ENCODE results near the gene CDK13. TPM values are rescaled to one million over a fixed set of nuclear protein-coding genes. Genes with fewer than 3 reads are reported as not detected.

The CDK13 gene
- total and polyA plus RNA-seq, 9 of the 15 experiments (the other 6 are each of a cell fraction or from before 2014, with no cell fraction given): 9.8 to 46.1 (median 32.4) TPM

DNA sequence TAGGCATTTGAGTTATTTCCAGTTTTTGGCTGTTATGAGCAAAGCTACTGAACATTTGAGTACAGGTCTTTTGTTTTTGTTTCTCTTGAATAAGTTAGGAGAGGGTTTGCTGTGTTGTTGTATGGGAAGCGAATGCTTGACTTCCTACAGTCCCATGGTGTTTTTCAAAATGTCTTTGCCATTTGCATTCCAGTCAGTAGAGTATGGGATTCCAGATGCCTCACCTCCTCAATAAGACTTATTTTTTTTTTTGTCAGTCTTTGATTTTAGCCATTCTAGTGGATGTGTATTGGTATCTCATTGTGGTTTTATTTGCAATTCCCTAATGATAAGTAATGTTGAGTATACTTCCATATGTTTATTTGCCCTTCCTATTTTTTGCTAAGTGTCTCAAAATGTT, 19.4 kb downstream of the CDK13 start:
- no TSS peak for BruUV-seq (replicated peaks)
- Histone ChIP-seq H3K9me3 (replicated peaks; ENCODE audit: control insufficient read depth, insufficient read depth, low read depth, low read length) (no peaks in the 10 kb centered on the region), H3K4me2 (ENCODE audit: insufficient read depth, low read length) (no peak overlapping the region), H3K79me2 (ENCODE audit: control insufficient read depth, insufficient read depth, low read length) (peaks cover 85% of the 10 kb centered on the region), H3K27ac (ENCODE audit: extremely low read depth, low read depth, low read length) (no peak overlapping the region), H3K27me3 (ENCODE audit: control insufficient read depth in 2 of 2, insufficient read depth in 2 of 2, low read length in 2 of 2) (no peaks in the 10 kb centered on the region), H3K4me1 (replicated peaks in 1 of 2; ENCODE audit: control insufficient read depth in 2 of 2, insufficient read depth in 2 of 2, low read length in 2 of 2) (no peaks in the 10 kb centered on the region; a peak in 2 of 5 replicates), H3K36me3 (ENCODE audit: control insufficient read depth, insufficient read depth, low read length) (no peaks in the 10 kb centered on the region; the same call in 2 of the 3 replicates), H3K9ac (ENCODE audit: insufficient read depth in 1 of 2, low read depth in 2 of 2, low read length in 2 of 2) (no peak overlapping the region), H4K20me1 (replicated peaks; ENCODE audit: control insufficient read depth, insufficient read depth, low read length) (peaks cover 28% of the 10 kb centered on the region), H2AFZ (ENCODE audit: low read depth, low read length) (no peak overlapping the region), H3K9me1 (ENCODE audit: control insufficient read depth, insufficient read depth, low read length) (no peaks in the 10 kb centered on the region), H3K4me3 (no peak overlapping the region)
- no peak for FAIRE-seq
- intact Hi-C loops (cut with micrococcal nuclease) (no loop called here), in situ Hi-C loops (cut with MboI) (no loop called here)
- ChIA-PET CTCF (ENCODE audit: low intra/inter-chr PET ratio) (no interaction called here), POLR2A (interaction anchor here (1.6 to 5.0 kb wide), 2 partner anchors 13 to 19 kb away, joined by 4 to 29 read pairs; partner anchors contain the start of gene CDK13)
- WGBS (ENCODE audit: insufficient coverage, low coverage, missing lambda C conversion rate): 100% methylated on average over 1 of the region's 1 CpG
- no peak; the same call in 2 of the 3 replicates for ATAC-seq
- DNase-seq (ENCODE audit: extremely low read depth in 1 of 4, low spot score in 3 of 4): no peak
- TF ChIP-seq, protein P1, sequence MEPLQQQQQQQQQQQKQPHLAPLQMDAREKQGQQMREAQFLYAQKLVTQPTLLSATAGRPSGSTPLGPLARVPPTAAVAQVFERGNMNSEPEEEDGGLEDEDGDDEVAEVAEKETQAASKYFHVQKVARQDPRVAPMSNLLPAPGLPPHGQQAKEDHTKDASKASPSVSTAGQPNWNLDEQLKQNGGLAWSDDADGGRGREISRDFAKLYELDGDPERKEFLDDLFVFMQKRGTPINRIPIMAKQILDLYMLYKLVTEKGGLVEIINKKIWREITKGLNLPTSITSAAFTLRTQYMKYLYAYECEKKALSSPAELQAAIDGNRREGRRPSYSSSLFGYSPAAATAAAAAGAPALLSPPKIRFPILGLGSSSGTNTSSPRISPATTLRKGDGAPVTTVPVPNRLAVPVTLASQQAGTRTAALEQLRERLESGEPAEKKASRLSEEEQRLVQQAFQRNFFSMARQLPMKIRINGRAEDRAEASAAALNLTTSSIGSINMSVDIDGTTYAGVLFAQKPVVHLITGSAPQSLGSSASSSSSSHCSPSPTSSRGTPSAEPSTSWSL (CRISPR knock-in tag; IDR thresholded peaks at IDR 0.05; ENCODE audit: borderline replicate concordance): no peak
- TF ChIP-seq SIN3B (IDR thresholded peaks at IDR 0.05; ENCODE audit: low read depth): no peak
- no peak for TF ChIP-seq FOXA1 (IDR thresholded peaks at IDR 0.05; ENCODE audit: borderline replicate concordance)
- no peak for TF ChIP-seq CBFA2T2 (conservative IDR thresholded peaks at IDR 0.05)
- TF ChIP-seq KDM5B (IDR thresholded peaks at IDR 0.05; ENCODE audit: insufficient replicate concordance, low read depth, low read length): no peak
- TF ChIP-seq ZNF561 (CRISPR knock-in tag; conservative IDR thresholded peaks at IDR 0.05): no peak
- TF ChIP-seq, protein P2, sequence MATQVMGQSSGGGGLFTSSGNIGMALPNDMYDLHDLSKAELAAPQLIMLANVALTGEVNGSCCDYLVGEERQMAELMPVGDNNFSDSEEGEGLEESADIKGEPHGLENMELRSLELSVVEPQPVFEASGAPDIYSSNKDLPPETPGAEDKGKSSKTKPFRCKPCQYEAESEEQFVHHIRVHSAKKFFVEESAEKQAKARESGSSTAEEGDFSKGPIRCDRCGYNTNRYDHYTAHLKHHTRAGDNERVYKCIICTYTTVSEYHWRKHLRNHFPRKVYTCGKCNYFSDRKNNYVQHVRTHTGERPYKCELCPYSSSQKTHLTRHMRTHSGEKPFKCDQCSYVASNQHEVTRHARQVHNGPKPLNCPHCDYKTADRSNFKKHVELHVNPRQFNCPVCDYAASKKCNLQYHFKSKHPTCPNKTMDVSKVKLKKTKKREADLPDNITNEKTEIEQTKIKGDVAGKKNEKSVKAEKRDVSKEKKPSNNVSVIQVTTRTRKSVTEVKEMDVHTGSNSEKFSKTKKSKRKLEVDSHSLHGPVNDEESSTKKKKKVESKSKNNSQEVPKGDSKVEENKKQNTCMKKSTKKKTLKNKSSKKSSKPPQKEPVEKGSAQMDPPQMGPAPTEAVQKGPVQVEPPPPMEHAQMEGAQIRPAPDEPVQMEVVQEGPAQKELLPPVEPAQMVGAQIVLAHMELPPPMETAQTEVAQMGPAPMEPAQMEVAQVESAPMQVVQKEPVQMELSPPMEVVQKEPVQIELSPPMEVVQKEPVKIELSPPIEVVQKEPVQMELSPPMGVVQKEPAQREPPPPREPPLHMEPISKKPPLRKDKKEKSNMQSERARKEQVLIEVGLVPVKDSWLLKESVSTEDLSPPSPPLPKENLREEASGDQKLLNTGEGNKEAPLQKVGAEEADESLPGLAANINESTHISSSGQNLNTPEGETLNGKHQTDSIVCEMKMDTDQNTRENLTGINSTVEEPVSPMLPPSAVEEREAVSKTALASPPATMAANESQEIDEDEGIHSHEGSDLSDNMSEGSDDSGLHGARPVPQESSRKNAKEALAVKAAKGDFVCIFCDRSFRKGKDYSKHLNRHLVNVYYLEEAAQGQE (IDR thresholded peaks at IDR 0.05; ENCODE audit: borderline replicate concordance): no peak
- TF ChIP-seq, protein P2 (CRISPR knock-in tag; IDR thresholded peaks at IDR 0.05; ENCODE audit: low read depth): no peak
- TF ChIP-seq, protein P3, sequence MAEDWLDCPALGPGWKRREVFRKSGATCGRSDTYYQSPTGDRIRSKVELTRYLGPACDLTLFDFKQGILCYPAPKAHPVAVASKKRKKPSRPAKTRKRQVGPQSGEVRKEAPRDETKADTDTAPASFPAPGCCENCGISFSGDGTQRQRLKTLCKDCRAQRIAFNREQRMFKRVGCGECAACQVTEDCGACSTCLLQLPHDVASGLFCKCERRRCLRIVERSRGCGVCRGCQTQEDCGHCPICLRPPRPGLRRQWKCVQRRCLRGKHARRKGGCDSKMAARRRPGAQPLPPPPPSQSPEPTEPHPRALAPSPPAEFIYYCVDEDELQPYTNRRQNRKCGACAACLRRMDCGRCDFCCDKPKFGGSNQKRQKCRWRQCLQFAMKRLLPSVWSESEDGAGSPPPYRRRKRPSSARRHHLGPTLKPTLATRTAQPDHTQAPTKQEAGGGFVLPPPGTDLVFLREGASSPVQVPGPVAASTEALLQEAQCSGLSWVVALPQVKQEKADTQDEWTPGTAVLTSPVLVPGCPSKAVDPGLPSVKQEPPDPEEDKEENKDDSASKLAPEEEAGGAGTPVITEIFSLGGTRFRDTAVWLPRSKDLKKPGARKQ (CRISPR knock-in tag; IDR thresholded peaks at IDR 0.05): no peak
